Breast epithelium (tissue), 3 donors: ENCODE data around the gene RSU1.

Source experiments
- POLR2A ChIP-seq: fragments of 450-650 bp; IDR thresholded peaks from one replicate; pipeline ENCODE4 v1.6.1; 2016; ENCODE audit warnings: antibody characterized with exemption, mild to moderate bottlenecking, moderate library complexity
- TF ChIP-seq, protein P1 (sequence below), 3 donors: fragments of 450-650 bp; IDR thresholded peaks; one replicate each; pipeline ENCODE4 v1.5.1; 2016 to 2017; ENCODE audit warnings: antibody characterized with exemption in 3 of 3, mild to moderate bottlenecking in 3 of 3, moderate library complexity in 3 of 3

DNA sequence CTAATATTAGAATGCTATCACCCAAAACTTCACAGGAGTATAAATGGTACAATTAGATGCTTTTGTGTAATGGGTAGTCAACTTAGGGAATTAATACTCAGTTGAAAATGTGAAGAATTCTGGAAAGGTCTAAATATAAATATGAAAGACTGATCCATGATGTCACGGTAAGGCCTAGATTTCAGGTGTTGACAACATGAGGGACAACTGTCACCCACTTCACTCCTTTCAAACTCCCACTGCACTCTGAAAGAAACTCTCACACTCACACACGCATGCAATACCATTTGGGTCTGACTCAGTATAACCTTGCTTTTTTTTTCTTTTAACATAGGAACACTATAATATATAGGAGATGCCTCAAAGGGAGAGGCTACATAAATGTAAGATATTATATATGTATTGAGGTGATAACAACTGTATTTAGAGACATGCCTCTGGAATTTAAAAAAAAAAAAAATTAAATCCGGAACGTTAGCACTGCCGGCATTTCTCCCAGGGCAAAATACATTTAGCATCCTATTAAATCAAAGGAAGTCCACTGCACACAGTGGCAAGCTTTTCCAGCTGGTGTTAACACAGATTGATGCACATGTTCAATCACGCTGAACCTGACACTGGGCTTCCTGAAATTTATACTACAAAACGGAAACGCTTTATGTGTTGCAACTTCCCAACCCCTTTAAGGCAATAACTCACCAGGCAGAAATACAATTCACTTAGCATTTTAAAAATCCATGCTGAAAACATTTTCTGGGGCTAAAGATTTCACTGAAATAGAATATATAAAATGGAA lies 74.9 kb downstream of the RSU1 start:
- TF ChIP-seq, protein P1, sequence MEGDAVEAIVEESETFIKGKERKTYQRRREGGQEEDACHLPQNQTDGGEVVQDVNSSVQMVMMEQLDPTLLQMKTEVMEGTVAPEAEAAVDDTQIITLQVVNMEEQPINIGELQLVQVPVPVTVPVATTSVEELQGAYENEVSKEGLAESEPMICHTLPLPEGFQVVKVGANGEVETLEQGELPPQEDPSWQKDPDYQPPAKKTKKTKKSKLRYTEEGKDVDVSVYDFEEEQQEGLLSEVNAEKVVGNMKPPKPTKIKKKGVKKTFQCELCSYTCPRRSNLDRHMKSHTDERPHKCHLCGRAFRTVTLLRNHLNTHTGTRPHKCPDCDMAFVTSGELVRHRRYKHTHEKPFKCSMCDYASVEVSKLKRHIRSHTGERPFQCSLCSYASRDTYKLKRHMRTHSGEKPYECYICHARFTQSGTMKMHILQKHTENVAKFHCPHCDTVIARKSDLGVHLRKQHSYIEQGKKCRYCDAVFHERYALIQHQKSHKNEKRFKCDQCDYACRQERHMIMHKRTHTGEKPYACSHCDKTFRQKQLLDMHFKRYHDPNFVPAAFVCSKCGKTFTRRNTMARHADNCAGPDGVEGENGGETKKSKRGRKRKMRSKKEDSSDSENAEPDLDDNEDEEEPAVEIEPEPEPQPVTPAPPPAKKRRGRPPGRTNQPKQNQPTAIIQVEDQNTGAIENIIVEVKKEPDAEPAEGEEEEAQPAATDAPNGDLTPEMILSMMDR (IDR thresholded peaks at IDR 0.05), result no peak
- no peak for TF ChIP-seq POLR2A
